SK-N-MC (cell line): ENCODE data around the gene METTL5.

Experiments used
- FOXP2 ChIP-seq: optimal IDR thresholded peaks from 2 replicates; pipeline ENCODE3; 2011; ENCODE audit warnings: mild to moderate bottlenecking, moderate library complexity; ENCODE audit not compliant: insufficient read depth; ENCODE audit errors: extremely low read length, control extremely low read depth
- POLR2AphosphoS5 ChIP-seq: IDR thresholded peaks from 2 replicates; pipeline ENCODE4 v1.6.1; 2012; ENCODE audit warnings: mild to moderate bottlenecking, low read depth, low read length, borderline replicate concordance

- no peak for TF ChIP-seq FOXP2
- TF ChIP-seq POLR2AphosphoS5 = no peak
Measured at GRCh38 chr2:169772651-169773050, 52.1 kb downstream of the METTL5 start.
